GM19467 (cell line): Measurements from ENCODE around the gene PPTC7.
"Not testable (repeated sequence)": the region's sequence is repeated elsewhere in the genome, so short reads cannot be mapped to it uniquely, and the experiment has no call there.

Source experiments
- ATAC-seq: cut with Tn5 transposase; IDR thresholded peaks from one replicate; pipeline ENCODE4 v1.9.1; 2021; ENCODE audit warnings: mild to moderate bottlenecking, moderate library complexity; ENCODE audit not compliant: unreplicated experiment

PPTC7 gene

DNA sequence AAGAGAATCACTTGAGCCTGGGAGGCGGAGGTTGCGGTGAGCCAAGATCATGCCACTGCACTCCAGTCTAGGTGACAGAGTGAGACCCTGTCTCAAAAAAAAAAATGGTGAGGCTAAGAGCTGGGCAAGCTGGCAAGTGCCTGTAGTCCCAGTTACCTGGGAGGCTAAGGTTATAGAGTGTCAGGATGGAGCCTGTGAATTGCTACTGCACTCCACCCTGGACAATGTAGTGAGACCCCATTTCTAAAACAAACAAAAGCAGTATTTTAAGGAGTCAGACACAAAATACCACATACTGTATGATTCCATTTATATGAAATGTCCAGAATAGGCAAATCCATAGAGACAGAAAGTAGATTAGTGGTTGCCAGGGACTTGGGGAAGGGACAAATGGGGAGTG lies 4.0 kb upstream of the PPTC7 start:
- not testable (repeated sequence) for ATAC-seq

DNA sequence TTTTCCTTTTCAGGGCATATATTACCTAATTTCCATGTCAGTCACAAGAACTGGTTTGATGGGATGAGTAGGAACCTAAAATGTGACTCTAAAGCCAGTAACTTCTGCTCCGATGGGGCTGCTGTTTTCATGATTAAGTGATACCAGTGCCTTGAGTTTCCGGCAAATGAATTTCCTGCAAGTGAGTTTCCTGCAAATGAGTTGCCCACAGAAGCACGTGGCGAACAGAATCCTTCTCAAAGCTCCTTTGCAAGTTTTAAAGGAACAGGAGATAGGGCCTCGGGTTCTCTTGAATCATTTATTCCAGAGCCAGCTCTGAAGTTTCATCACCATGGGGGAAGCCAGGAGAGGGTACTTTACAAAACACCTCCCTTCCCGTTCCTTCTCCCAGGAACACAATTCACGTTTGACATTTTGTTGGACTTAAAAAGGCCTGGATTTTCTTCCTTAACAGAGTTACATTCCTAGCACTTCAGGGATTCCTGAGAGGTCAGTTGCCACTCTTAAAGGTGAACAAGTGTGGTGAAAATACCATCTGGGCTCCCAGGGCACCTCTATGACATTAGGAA lies 2.2 kb upstream of the PPTC7 start:
- no peak for ATAC-seq

DNA sequence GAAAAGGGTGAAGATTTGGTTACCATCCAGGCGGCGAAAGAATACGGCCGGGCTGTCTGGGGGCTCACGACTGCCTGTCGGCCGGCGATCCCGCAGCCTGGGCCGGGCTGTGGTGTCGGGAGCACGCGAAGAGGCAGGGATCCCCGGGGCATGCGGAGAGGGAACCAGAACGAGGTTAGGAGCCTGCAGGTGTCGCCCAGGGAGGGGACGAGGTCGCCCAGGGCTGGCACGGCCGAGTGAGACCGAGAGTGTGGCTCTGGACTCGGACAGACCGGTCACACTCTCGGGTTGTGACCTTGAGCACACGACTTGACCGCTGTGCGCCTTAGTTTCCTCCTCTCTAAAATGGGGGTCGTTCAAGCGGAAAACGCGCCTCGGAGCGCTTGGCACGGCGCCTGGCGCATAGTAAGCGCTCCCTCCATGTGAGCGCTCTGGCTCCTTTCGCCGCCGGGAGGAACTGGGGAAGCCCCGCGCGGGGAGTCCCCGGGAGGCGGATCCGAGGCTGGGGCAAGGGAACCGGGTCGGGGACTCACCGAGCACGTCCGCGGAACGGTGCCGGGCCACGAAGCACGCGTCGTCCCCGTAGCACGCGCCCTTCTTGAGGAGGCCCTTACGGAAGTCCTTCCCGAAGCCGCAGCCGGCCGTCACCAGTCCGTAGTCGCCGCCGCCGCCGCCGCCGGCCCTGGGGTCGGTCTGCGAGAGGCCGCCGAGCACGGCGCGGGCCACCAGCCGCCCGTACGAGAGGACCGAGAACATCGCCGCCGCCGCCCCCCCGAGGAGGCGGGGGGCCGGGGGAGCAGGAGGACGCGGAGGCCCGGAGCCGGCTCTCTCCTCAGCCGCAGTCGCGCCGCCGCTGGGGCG lies 612 bp downstream of the PPTC7 start:
- peak; percentile 27 for ATAC-seq

DNA sequence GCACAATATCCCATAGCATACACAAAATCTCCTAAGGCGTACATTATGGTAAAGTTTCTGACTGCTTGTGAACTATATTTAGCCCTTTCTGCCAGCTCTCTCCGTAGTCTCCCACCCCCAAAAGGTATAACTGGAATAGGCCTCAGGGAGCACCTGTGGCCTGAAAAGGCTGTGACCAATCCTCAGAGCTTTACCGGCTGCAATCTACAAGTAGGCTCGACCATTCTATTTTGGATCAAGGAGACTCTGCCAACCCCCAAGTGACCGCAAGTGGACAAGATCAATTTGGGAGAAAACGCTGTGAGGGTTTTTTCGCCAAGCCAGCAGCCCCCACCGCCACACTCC lies 1.2 kb downstream of the PPTC7 start:
- ATAC-seq, result no peak

DNA sequence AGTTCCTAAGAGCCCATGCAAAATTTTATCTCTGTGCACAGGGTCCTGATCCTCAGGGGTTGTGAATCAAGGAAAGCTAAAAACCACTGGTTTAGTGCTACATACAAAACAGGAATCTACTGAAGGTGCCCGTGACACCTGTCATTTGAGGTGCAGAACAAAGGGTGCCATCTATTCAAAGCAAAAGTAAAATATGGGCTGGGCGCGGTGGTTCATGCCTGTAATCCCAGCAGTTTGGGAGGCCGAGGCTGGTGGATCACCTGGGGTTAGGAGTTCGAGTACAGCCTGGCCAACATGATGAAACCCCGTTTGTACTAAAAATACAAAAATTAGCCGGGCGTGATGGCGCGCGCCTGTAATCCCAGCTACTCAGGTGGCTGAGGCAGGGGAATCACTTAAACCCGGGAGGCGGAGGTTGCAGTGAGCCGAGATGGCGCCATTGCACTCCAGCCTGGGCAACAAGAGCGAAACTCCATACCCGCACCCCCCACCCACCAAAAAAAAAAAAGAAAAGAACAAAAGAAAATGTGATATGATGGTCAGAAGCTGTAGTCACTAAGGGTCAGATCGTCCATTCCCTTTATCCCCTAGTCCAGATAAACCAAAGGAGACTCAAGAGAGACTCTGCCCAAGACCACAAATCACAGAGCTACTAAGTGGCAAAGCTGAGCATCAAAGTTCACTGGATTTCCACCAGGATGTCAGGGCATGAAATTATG lies 3.4 kb downstream of the PPTC7 start:
- no peak for ATAC-seq

DNA sequence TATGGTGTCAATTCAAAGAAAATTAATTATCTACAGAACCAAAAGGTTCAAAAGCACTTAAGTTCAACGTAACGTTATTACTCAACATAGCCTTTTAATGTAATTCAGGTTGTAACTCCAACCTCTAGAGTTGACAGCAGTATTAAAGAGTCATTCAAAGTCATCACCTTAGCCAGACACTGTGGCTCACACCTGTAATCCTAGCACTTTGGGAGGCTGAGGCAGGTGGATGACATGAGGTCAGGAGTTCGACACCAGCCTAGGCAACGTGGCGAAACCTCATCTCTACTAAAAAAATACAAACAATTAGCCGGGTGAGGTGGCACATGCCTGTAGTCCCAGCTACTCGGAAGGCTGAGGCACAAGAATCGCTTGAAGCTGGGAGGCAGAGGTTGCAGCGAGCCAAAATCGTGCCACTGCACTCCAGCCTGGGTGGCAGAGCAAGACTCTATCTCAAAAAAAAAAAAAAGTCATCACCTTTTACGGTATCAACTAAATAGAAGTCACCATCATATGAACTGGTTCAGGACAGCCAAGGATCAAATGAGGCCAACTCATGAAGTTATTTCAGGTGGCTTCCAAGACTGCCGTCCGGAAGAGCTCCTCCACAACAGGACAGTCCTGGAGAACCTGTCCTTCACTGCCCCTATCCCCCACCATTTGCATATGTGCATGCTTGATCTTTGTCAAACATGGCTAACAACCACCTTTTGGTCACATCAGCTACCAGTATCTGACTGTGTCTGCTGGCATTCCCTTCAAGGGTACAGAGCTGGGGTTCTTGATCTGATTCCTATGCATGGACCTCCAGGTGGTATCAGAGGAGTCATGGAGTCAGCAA lies 4.2 kb downstream of the PPTC7 start:
- ATAC-seq, result no peak

DNA sequence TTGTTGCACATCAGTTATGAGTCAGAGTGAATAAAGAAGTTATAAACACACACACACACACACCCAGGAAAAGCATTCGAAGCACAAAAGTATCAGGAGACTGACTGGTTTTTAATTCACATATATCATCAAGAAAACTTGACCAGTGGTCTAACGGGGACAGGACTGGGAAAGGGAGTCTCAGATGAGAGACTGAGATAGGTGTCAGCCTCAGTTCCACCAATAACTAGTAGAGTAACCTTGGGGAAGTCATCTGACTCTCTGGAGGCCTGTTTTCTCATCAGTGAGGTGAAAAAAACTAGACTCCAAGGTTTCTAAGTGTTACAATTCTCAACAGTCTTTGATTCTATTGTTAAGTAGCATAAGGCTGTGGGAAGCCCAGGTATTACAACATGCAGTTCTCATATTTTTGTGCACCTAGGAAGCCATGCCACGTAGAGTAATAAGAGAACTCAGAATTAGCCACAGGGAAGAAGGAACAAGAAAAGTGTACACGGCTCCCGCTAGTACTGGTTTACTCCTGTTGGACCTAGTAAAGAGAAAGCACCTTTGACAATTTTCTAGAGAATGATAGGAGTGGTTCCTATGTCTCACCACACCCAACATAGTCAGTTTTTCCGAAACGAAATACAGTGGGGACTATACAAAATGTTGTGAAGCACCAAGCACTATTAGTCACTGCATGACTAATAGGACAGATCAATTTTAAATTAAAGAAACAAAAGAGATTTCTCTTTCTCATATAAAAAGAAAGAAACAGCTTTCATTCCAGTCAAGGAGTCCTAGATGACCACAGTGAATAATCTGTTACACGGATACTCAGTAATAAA lies 5.0 kb downstream of the PPTC7 start:
- no peak for ATAC-seq

DNA sequence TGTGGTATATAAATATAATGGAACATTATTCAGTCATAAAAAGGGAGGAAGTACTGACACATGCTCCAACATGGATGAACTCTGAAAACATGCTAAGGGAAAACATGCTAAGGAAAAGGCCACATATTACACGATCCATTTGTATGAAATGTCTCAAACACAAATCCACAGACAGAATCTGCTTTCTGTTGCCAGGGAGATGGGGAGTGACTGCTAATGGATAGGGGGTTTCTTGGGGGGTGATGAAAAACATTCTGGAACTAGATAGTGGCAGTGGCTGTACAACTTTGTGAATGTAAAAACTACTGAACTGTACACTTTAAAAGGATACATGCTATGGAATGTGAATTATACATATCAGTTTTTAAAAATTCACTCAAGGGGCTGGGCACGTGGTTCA lies 6.6 kb downstream of the PPTC7 start:
- no peak for ATAC-seq

DNA sequence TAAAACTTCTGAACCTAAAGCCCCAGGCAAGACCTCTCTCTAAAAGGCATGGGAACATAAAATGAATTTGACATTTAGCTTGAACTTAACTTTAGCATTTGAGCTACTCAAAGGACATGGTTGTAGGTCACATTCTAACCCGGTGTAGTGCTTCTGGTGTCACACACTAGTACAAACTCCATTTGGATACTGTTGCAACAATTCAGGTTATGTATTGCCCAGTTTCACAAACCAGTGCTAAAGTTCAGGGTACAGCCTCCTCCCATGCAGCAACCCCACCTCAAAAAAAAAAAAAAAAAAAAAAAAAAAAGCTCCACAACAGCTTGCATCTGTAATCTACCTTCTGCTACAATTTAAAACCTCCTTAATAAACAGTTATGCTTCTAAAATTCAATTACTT lies 7.8 kb downstream of the PPTC7 start:
- no peak for ATAC-seq

DNA sequence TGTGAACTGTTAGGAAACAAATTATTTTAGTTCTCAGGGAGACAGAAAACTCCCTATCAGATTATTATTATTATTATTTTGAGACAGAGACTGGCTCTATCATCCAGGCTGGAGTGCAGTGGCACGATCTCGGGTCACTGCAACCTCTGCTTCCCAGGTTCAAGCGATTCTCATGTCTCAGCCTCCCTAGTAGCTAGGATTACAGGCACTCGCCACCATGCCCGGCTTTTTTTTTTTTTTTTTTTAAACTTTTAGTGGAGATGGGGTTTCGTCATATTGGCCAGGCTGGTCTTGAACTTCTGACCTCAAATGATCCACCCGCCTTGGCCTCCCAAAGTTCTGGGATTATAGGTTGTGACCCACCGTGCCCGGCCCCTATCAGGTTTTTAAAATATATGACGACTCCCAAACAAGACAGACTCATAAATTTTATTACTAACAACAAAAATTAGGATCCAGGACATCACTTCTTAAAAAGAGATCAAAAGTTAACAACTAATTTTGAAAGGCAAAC lies 8.3 kb downstream of the PPTC7 start:
- not testable (repeated sequence) for ATAC-seq

DNA sequence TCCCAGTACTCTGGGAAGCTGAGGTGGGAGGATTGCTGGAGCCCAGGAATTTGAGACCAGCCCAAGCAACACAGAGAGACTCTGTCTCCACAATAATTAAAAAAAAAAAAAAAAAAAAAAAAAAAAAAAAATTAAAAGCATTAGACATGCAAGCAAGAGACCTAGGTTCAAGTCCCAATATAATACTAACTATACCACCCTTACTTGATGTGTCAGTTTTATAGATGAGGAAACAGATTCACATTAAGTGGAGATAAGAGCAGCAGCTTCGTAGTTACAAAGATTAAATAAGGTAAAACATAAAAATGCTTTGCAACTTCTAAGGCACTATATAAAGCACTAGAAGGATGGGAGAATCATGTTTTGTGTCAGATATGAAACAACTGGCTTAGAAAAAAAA lies 9.1 kb downstream of the PPTC7 start:
- no peak for ATAC-seq

DNA sequence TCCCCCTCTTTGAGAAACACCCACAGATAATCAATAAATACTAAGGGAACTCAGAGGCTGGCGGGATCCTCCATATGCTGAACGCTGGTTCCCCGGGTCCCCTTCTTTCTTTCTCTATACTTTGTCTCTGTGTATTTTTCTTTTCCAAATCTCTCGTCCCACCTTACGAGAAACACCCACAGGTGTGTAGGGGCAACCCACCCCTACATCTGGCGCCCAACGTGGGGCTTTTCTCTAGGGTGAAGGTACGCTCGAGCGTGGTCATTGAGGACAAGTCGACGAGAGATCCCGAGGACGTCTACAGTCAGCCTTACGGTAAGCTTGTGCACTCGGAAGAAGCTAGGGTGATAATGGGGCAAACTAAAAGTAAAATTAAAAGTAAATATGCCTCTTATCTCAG lies 12.3 kb downstream of the PPTC7 start:
- ATAC-seq, result not testable (repeated sequence)

DNA sequence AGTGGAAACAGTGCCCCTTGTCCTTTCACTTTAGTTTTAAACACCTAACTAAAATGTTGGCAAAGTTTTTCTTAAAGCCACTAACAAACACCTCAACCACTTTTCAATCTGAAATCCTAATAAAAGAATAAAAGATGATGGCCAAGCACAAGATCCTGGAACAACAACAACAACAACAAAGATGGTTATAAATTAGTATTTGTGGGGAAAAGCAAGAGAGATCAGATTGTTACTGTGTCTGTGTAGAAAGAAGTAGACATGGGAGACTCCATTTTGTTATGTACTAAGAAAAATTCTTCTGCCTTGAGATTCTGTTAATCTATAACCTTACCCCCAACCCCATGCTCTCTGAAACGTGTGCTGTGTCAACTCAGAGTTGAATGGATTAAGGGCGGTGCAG lies 13.3 kb downstream of the PPTC7 start:
- not testable (repeated sequence) for ATAC-seq

DNA sequence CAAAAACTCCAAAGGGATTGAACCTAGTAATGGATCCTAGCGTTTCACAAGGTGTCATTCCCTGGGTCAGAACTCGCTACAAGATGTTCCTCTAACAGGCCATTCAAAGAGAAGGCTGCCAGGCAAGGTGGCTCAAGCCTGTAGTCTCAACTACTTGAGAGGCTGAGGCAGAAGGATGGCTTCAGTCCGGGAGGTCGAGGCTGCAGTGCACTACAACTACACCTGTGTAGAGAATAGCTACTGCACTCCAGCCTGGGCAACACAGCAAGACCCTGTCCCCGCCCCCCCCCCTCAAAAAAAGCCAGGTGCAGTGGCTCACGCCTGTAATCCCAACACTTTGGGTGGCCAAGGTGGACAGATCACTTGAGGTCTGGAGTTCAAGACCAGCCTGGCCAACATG lies 14.4 kb downstream of the PPTC7 start:
- no peak for ATAC-seq

DNA sequence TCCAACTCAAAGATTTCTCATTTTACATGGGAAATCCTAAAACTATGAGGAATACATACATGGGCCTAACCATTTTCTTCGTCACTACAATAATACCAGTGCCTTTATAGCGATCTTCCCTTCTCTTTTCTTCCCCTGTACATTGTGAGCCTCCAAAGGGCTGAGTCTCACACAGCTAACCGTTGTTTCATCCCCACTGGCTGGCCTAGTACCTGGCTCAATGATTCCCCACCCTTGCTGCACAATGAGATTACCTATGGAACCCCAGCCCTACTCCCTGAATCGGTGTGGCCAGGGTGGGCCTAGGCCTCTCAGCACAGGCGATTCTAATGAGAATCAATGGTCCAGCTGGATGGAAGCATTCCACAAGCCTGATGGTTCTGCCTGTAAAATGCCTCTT lies 16.1 kb downstream of the PPTC7 start:
- ATAC-seq, result no peak

DNA sequence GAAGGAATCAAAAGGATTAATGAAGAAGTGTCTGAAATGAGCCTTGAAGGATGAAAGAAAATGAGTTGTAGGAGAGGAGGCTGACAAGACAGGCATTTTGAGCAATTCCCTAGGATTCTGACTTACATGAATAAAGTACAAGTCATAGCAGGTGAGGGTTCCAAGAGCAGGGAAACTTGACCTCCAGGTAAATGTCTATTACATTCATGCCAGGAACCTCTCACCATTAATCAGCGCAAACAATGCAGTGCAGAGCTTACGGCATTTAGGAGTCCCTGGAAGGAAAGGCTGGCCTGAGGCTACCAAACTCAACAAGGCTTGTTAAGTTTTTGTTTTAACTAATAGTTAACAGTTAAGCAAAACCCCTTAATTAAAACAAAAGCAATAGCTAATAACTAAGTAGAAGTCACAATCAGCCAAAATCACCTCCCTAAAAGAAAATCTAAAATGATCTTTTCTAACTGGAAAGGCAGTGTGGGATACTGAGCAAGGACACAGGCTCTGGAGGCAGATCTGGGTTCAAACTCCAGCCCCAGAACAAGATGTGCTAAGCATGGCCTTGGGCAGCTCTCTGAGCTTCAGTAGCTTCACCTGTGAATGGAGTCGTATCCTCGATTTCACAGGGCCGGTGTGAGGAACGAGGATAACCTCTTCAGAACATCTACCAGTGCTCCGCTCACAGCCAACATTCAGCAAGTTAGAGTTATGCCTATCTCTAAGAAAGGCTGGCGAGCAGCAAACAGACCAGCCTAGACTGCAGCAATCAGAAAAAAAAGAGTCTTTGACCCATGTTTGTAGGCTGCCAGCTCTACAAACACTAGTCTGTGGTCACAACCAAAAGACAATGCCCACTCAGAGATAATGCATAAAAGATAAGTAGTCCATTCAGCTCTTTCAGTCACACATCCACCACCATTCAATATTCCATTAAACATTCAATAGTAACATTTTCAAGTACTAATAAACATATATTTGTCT lies 16.9 kb downstream of the PPTC7 start:
- ATAC-seq, result no peak

DNA sequence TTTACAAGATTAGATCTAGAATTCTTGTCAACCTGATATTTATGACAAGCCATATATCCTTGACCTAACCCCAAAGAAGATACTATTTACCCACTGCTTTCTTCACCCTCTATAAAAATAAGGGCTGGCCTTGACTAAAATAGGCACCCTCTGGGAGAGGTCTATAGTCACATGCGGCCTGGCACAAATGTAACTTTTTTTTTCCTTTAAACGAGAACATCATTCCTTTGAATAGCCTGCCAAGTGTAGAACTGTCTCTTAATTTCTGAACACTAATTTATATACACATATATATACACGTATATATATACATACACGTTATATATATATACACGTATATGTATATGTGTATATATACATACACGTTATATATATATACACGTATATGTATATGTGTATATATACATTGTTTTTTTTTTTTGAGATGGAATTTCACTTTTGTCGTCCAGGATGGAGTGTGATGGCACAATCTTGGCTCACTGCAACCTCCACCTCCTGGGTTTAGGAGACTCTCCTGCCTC lies 18.6 kb downstream of the PPTC7 start:
- ATAC-seq, result no peak

DNA sequence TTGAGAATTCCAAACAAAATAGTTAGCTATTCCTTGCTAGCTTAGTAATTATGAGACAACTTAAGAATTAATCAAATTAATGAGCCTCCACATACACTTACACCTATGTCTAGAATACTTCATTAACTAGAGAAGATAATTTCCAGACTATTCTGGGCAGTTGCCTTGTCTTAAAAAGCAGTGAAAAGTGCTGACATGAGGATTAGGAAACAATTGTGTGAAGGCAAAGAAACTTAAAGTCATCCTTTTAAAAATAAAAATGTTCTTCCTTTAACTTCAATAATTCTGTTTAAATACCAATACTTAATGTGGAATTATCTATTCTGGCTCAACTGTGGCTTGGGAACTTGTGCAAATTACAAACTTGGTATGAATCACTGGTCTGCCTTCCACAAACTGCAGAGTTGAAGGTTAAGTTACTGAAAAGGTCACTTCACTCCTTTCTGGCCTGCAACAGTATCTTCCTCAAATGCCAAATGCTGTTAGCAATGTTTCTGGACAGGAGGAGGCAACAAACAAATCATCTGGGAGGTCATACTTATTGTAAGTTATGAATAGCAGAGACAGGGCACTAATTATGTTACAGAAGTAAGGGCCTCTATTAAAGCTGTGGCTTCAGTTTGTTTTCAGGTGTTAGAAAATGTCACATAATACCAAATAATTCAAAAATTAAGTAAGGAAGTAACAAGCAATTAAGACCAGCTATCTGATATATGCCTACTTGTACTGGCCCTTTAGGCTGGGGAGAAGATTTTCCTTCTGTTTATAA lies 19.2 kb downstream of the PPTC7 start:
- no peak for ATAC-seq
